Measurements from ENCODE around the gene ARID4B.

ARID4B gene

DNA sequence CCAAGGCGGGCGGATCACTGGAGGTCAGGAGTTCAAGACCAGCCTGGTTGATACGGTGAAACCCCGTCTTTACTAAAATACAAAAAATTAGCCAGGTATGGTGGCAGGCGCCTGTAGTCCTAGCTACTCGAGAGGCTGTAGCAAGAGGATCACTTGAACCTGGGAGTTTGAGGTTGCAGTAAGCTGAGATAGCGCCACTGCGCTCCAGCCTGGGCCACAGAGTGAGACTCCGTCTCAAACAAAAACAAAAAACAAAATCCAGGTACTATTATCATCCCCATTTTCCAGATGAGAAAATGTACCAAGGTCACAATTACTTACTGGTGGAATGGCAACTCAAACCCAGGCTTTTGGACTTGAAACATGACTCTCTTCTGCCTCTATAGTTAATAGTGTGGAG, 203.9 kb downstream of the ARID4B start:
- no peak for DNase-seq

DNA sequence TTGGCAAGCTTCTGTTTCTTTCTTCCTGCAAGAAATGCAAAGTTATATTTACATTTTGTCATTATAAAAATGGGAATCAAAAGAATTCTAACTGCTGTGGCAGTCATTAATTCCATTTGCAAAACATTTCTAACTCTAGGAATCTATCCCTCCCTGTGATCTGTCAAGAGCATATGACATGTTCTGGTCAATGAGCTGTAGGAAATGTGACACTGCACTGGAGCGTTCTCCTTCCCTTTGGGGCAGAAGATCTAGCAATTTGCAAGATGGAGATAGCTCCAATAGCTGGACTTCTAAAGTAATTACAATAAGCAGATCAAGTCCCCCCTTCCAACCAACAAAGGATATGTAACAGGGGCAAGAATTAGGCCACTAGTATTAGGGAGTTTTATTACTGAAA, 205.6 kb downstream of the ARID4B start:
- no peak for DNase-seq
